ENCODE results near the gene PPARD.

DNA sequence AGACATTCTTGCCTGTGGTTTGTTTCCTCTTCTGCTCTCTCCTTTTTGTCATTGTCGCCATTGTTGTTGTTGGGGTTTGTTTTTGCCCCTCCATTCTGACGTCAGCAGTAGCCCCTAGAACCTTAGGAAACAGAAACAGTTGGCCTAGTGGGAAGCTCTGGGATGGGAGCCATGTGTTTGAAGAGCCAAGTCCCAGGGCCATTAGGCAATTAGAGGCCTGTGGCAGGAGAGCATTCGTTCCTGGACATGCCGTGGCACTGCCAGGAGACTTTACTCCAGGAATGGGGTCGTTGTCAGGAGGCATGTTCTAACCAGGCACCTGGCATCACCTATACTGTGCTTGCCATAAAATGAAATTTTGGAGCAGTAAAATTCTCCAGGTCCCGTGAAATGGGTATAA, 39.7 kb downstream of the PPARD start:
- TF ChIP-seq, protein P1, sequence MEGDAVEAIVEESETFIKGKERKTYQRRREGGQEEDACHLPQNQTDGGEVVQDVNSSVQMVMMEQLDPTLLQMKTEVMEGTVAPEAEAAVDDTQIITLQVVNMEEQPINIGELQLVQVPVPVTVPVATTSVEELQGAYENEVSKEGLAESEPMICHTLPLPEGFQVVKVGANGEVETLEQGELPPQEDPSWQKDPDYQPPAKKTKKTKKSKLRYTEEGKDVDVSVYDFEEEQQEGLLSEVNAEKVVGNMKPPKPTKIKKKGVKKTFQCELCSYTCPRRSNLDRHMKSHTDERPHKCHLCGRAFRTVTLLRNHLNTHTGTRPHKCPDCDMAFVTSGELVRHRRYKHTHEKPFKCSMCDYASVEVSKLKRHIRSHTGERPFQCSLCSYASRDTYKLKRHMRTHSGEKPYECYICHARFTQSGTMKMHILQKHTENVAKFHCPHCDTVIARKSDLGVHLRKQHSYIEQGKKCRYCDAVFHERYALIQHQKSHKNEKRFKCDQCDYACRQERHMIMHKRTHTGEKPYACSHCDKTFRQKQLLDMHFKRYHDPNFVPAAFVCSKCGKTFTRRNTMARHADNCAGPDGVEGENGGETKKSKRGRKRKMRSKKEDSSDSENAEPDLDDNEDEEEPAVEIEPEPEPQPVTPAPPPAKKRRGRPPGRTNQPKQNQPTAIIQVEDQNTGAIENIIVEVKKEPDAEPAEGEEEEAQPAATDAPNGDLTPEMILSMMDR (IDR thresholded peaks at IDR 0.05; ENCODE audit: insufficient read depth, low read length): no peak
- TF ChIP-seq GABPA (IDR thresholded peaks at IDR 0.05; ENCODE audit: low read depth) (no peak), POLR2AphosphoS5 (IDR thresholded peaks at IDR 0.05; ENCODE audit: low read depth) (no peak), SPI1 (IDR thresholded peaks at IDR 0.05; ENCODE audit: borderline replicate concordance, low read depth) (no peak)

All from HL-60 (cell line).